ENCODE data around the gene GC.
"Not testable (repeated sequence)": the region's sequence is repeated elsewhere in the genome, so short reads cannot be mapped to it uniquely, and the experiment has no call there.

GC gene

GRCh38 chr4:71768123-71768522 lies 15.8 kb downstream of the GC start:
- no peak for DNase-seq (ENCODE audit: low read depth, low spot score)

GRCh38 chr4:71765821-71766383 lies 18.0 kb downstream of the GC start:
- no peak for DNase-seq (ENCODE audit: low read depth, low spot score)

GRCh38 chr4:71765350-71765749 lies 18.5 kb downstream of the GC start:
- DNase-seq (ENCODE audit: low read depth, low spot score) = no peak

GRCh38 chr4:71752383-71753042 lies 31.4 kb downstream of the GC start:
- DNase-seq (ENCODE audit: low read depth, low spot score) = no peak

- no peak for DNase-seq (ENCODE audit: low read depth, low spot score)
These were observed 34.8 kb downstream of the GC start for GRCh38 chr4:71749008-71749594.

- no peak for DNase-seq (ENCODE audit: low read depth, low spot score)
These were observed 37.5 kb downstream of the GC start for GRCh38 chr4:71746379-71746778.

GRCh38 chr4:71738782-71739181 lies 45.1 kb downstream of the GC start:
- not testable (repeated sequence) for DNase-seq (ENCODE audit: low read depth, low spot score)

GRCh38 chr4:71732706-71733105 lies 51.2 kb downstream of the GC start:
- DNase-seq (ENCODE audit: low read depth, low spot score) = no peak

GRCh38 chr4:71732066-71732465 lies 51.8 kb downstream of the GC start:
- no peak for DNase-seq (ENCODE audit: low read depth, low spot score)

- no peak for DNase-seq (ENCODE audit: low read depth, low spot score)
These were observed 54.0 kb downstream of the GC start for GRCh38 chr4:71729856-71730255.

GRCh38 chr4:71713611-71714203 lies 70.2 kb downstream of the GC start:
- no peak for DNase-seq (ENCODE audit: low read depth, low spot score)

GRCh38 chr4:71711985-71712348 lies 71.9 kb downstream of the GC start:
- no peak for DNase-seq (ENCODE audit: low read depth, low spot score)

- DNase-seq (ENCODE audit: low read depth, low spot score) = no peak
These were observed 72.6 kb downstream of the GC start for GRCh38 chr4:71711044-71711984.

GRCh38 chr4:71709961-71710360 lies 73.9 kb downstream of the GC start:
- DNase-seq (ENCODE audit: low read depth, low spot score) = no peak

- DNase-seq (ENCODE audit: low read depth, low spot score) = no peak
These were observed 85.7 kb downstream of the GC start for GRCh38 chr4:71698141-71698540.

- no peak for DNase-seq (ENCODE audit: low read depth, low spot score)
These were observed 86.8 kb downstream of the GC start for GRCh38 chr4:71697031-71697430.

- DNase-seq (ENCODE audit: low read depth, low spot score) = no peak
These were observed 88.9 kb downstream of the GC start for GRCh38 chr4:71694961-71695360.

- DNase-seq (ENCODE audit: low read depth, low spot score) = no peak
These were observed 90.9 kb downstream of the GC start for GRCh38 chr4:71692963-71693362.

GRCh38 chr4:71692198-71692597 lies 91.7 kb downstream of the GC start:
- DNase-seq (ENCODE audit: low read depth, low spot score) = no peak

Data from ELF-1 (cell line).